WTC11 (cell line): Measurements from ENCODE around the gene TSPAN18. TPM values are rescaled to one million over a fixed set of nuclear protein-coding genes. Genes with fewer than 3 reads are reported as not detected.

ENCODE experiments used
- ATAC-seq: fragments of 200-7000 bp; cut with Tn5 transposase; 2 replicates; pipeline ENCODE4 v1.10.0; 2021; ENCODE audit warnings: mild to moderate bottlenecking, moderate library complexity
- CTCF ChIA-PET: fragments of 300-600 bp; sonication (Branson Sonifier 250); formaldehyde crosslinking; loops from one replicate; lab custom pipeline; 2021; ENCODE audit warnings: antibody characterized with exemption; lab: Charles Lee
- POLR2A ChIA-PET: fragments of 350-600 bp; sonication (Branson Sonifier 250); formaldehyde crosslinking; loops from one replicate; lab custom pipeline; 2021; ENCODE audit warnings: antibody characterized with exemption; lab: Charles Lee
- DNase-seq: peaks from one replicate; pipeline ENCODE4 v3.0.0; 2021; ENCODE audit warnings: low spot score
- H3K27ac Mint-ChIP-seq: 2 replicates; pipeline ENCODE4 v1.8.0; 2021; ENCODE audit warnings: mixed read lengths
- H3K27me3 Mint-ChIP-seq: 2 replicates; pipeline ENCODE4 v1.8.0; 2021; ENCODE audit warnings: low read depth, mild to moderate bottlenecking, moderate library complexity, mixed read lengths
- H3K36me3 Mint-ChIP-seq: 2 replicates; pipeline ENCODE4 v1.8.0; 2021; ENCODE audit warnings: mixed read lengths
- H3K4me1 Mint-ChIP-seq: 2 replicates; pipeline ENCODE4 v1.8.0; 2022; ENCODE audit warnings: mixed read lengths
- H3K4me3 Mint-ChIP-seq: 2 replicates; pipeline ENCODE4 v1.8.0; 2021; ENCODE audit warnings: mild to moderate bottlenecking, moderate library complexity, mixed read lengths
- H3K9me3 Mint-ChIP-seq: 2 replicates; pipeline ENCODE4 v1.8.0; 2021; ENCODE audit warnings: mixed read lengths
- ARID4B ChIP-seq: sonication (generic); formaldehyde crosslinking; IDR thresholded peaks from 2 replicates; pipeline ENCODE4 v1.8.0; 2023; ENCODE audit warnings: missing genetic modification reagents, mild to moderate bottlenecking, borderline replicate concordance
- ATF6 ChIP-seq: sonication (generic); formaldehyde crosslinking; IDR thresholded peaks from 2 replicates; pipeline ENCODE4 v1.8.1; 2023; ENCODE audit warnings: mild to moderate bottlenecking, missing genetic modification reagents
- CREB1 ChIP-seq: sonication (generic); formaldehyde crosslinking; IDR thresholded peaks from 2 replicates; pipeline ENCODE4 v1.8.0; 2023; ENCODE audit warnings: mild to moderate bottlenecking, missing genetic modification reagents
- ESRRA ChIP-seq: sonication (generic); formaldehyde crosslinking; IDR thresholded peaks from 2 replicates; pipeline ENCODE4 v1.8.1; 2022; ENCODE audit warnings: mild to moderate bottlenecking, missing genetic modification reagents, borderline replicate concordance
- FOXK1 ChIP-seq: sonication (generic); formaldehyde crosslinking; IDR thresholded peaks from 2 replicates; pipeline ENCODE4 v1.8.0; 2022; ENCODE audit warnings: mild to moderate bottlenecking, moderate library complexity, missing genetic modification reagents
- FOXP1 ChIP-seq: sonication (generic); formaldehyde crosslinking; IDR thresholded peaks from 2 replicates; pipeline ENCODE4 v1.8.0; 2022; ENCODE audit warnings: missing genetic modification reagents, mild to moderate bottlenecking, moderate library complexity, borderline replicate concordance
- HMGXB4 ChIP-seq: sonication (generic); formaldehyde crosslinking; IDR thresholded peaks from 2 replicates; pipeline ENCODE4 v1.8.1; 2023; ENCODE audit warnings: mild to moderate bottlenecking, moderate library complexity, missing genetic modification reagents
- IRF1 ChIP-seq: sonication (generic); formaldehyde crosslinking; IDR thresholded peaks from 2 replicates; pipeline ENCODE4 v1.8.0; 2023; ENCODE audit warnings: missing genetic modification reagents
- IRF2 ChIP-seq: sonication (generic); formaldehyde crosslinking; IDR thresholded peaks from 2 replicates; pipeline ENCODE4 v1.8.0; 2022; ENCODE audit warnings: low read depth, missing genetic modification reagents, borderline replicate concordance
- JAZF1 ChIP-seq: fragments of 250-450 bp; sonication (Bioruptor Pico); IDR thresholded peaks from 2 replicates; pipeline ENCODE4 v1.9.0; 2021; ENCODE audit warnings: moderate library complexity, mild to moderate bottlenecking, inconsistent platforms
- JUN ChIP-seq: sonication (generic); formaldehyde crosslinking; IDR thresholded peaks from 2 replicates; pipeline ENCODE4 v1.8.0; 2023; ENCODE audit warnings: mild to moderate bottlenecking, missing genetic modification reagents
- NFATC4 ChIP-seq: fragments of 250-450 bp; sonication (Bioruptor Pico); IDR thresholded peaks from 2 replicates; pipeline ENCODE4 v1.9.0; 2021; ENCODE audit warnings: mild to moderate bottlenecking
- NFYB ChIP-seq: sonication (generic); formaldehyde crosslinking; conservative IDR thresholded peaks from 2 replicates; pipeline ENCODE4 v1.8.0; 2022; ENCODE audit warnings: low read depth, missing genetic modification reagents
- NR1H2 ChIP-seq: sonication (generic); formaldehyde crosslinking; IDR thresholded peaks from 2 replicates; pipeline ENCODE4 v1.9.0; 2021; ENCODE audit warnings: mild to moderate bottlenecking, moderate library complexity, missing genetic modification reagents
- NR3C1 ChIP-seq: sonication (generic); formaldehyde crosslinking; conservative IDR thresholded peaks from 2 replicates; pipeline ENCODE4 v1.8.1; 2023; ENCODE audit warnings: low read depth, mild to moderate bottlenecking, missing genetic modification reagents
- OVOL2 ChIP-seq: fragments of 250-450 bp; sonication (Bioruptor Pico); IDR thresholded peaks from 2 replicates; pipeline ENCODE4 v1.9.0; 2021; ENCODE audit warnings: mild to moderate bottlenecking, borderline replicate concordance
- ZBTB21 ChIP-seq: sonication (generic); formaldehyde crosslinking; IDR thresholded peaks from 2 replicates; pipeline ENCODE4 v1.8.1; 2023; ENCODE audit warnings: mild to moderate bottlenecking, missing genetic modification reagents, borderline replicate concordance
- ZNF138 ChIP-seq: sonication (generic); formaldehyde crosslinking; conservative IDR thresholded peaks from 2 replicates; pipeline ENCODE4 v1.8.1; 2022; ENCODE audit warnings: mild to moderate bottlenecking, moderate library complexity, missing genetic modification reagents
- ZNF396 ChIP-seq: fragments of 250-450 bp; sonication (Bioruptor Pico); IDR thresholded peaks from 2 replicates; pipeline ENCODE4 v1.8.0; 2021; ENCODE audit warnings: mild to moderate bottlenecking, moderate library complexity, borderline replicate concordance
- ZNF423 ChIP-seq: fragments of 250-450 bp; sonication (Bioruptor Pico); IDR thresholded peaks from 2 replicates; pipeline ENCODE4 v2.1.2; 2022; ENCODE audit warnings: mild to moderate bottlenecking, moderate library complexity
- ZNF532 ChIP-seq: fragments of 250-450 bp; sonication (Bioruptor Pico); IDR thresholded peaks from 2 replicates; pipeline ENCODE4 v1.9.0; 2021; ENCODE audit warnings: mild to moderate bottlenecking, borderline replicate concordance
- total RNA-seq: library from RNA; stranded (reverse); gene quantifications from 3 replicates; pipeline ENCODE4 v1.2.3, GENCODE V29; 2021

TSPAN18 gene
- total RNA-seq, 1 experiment from 2014 or later, result 44.7 TPM

- no peak for TF ChIP-seq ATF6 (CRISPR knock-in tag)
- TF ChIP-seq JAZF1 (CRISPR knock-in tag), result no peak
- no peak for TF ChIP-seq ARID4B (CRISPR knock-in tag)
- TF ChIP-seq, all 79 proteins: peak for 0
These were observed 45.7 kb upstream of the TSPAN18 start (continued) for GRCh38 chr11:44680982-44681597.

- no peak overlapping the region for H3K4me3 Mint-ChIP-seq
- DNase-seq, result no peak
- peaks cover 26% of the 10 kb centered on the region for H3K4me1 Mint-ChIP-seq
- H3K27me3 Mint-ChIP-seq, result peaks cover 3% of the 10 kb centered on the region; the same call in 1 of the 2 replicates
- POLR2A ChIA-PET, result interaction anchor here (1.6 kb wide), 1 partner anchor 13 kb away, joined by 3 read pairs; no protein-coding TSS in a partner anchor
- H3K27ac Mint-ChIP-seq, result no peak overlapping the region
- H3K36me3 Mint-ChIP-seq, result no peaks in the 10 kb centered on the region
- no peak for ATAC-seq
- TF ChIP-seq HMGXB4 (CRISPR knock-in tag), result no peak
- no peak for TF ChIP-seq JUN (CRISPR knock-in tag)
- TF ChIP-seq NFYB (CRISPR knock-in tag), result no peak
- TF ChIP-seq FOXK1 (CRISPR knock-in tag), result no peak
- no peak for TF ChIP-seq ZNF396
- no peak for TF ChIP-seq IRF1 (CRISPR knock-in tag)
- TF ChIP-seq ZNF423 (CRISPR knock-in tag), result no peak
- TF ChIP-seq ZNF532 (CRISPR knock-in tag), result no peak
- TF ChIP-seq NR3C1, result no peak
- TF ChIP-seq NR1H2 (CRISPR knock-in tag), result no peak
- no peak for TF ChIP-seq ZBTB21 (CRISPR knock-in tag)
- TF ChIP-seq OVOL2 (CRISPR knock-in tag), result no peak
- TF ChIP-seq IRF2 (CRISPR knock-in tag), result no peak
- TF ChIP-seq ESRRA (CRISPR knock-in tag), result no peak
- TF ChIP-seq ZNF138, result no peak
- no peak for TF ChIP-seq CREB1 (CRISPR knock-in tag)
- no peak for TF ChIP-seq FOXP1
- TF ChIP-seq NFATC4 (CRISPR knock-in tag), result no peak
- TF ChIP-seq, all 79 proteins: peak for 0
- H3K9me3 Mint-ChIP-seq, result peaks cover 7% of the 10 kb centered on the region
- CTCF ChIA-PET, result no interaction called here
These were observed 45.1 kb upstream of the TSPAN18 start for GRCh38 chr11:44681698-44682097.
